ENCODE results near the gene CLDN5.

Gene CLDN5

GRCh38 chr22:19501897-19502447, 22.2 kb downstream of the CLDN5 start:
- DNase-seq = no peak

GRCh38 chr22:19499880-19500242, 24.3 kb downstream of the CLDN5 start:
- no peak for DNase-seq

DNA sequence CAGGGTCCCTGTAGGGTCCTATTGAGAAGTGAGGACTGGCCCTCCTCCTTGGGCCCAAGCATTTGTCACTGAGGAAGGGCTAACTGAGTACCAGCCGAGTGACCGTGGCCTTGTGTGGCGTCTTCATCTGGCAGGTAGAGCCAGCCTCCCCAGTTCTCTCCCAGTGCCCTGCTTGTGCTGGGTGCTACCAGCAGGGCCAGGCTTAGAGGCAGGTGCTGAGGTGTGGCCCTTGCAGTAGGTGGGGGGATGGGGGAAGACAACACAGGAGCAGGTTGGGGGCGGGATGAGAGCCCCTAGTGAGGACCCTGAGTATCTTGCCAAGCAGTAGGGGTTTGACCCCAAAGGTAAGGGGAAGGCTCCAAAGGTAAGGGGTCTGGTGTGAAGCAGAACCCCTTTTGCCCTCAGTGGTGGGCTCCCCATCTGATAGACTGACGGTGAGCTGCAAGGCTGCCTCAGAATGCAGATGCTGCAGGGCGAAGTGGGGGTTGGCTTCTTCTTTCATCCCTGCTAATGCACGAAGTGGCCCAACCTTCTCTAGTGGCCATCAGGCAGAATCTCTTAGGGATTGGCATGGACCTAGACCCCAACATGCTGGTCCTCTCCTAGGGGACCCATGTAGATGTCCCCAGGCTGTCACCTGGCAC, 24.9 kb downstream of the CLDN5 start:
- no peak for DNase-seq

DNA sequence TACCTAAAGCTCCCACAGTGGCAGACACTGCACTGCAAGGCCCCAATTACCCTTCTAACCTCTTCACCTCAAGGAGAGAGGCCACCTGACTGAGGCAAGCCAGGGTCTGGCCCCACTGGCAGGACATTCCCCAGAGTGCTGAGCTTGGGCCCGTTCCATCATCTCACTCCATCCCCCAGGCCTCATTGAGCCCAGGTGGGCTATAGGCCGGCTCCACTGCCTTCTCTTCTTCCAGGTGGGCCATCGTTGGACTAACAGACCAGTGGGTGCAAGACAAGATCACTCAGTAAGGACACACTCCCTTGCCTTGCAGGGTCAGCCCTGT, 25.4 kb downstream of the CLDN5 start:
- DNase-seq = no peak

- no peak for DNase-seq
Observed at GRCh38 chr22:19498154-19498865, 25.9 kb downstream of the CLDN5 start.

- DNase-seq = no peak
Observed at GRCh38 chr22:19497245-19497644, 27.0 kb downstream of the CLDN5 start.

DNA sequence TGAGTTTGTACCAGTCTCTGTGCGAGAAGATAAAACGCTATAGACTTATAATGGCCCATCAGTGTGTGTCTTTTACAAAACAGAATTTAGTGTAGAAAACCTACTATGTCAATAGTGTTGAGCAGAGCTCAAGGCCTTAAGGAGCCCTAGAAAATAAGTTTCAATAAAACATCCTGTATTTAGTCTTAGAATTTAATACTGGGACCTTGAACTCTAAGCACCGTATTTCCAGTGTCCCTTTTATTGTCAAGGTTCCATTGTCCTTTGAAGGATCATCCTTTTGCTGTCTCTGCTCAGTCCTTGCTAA, 27.9 kb downstream of the CLDN5 start:
- no peak for DNase-seq

DNA sequence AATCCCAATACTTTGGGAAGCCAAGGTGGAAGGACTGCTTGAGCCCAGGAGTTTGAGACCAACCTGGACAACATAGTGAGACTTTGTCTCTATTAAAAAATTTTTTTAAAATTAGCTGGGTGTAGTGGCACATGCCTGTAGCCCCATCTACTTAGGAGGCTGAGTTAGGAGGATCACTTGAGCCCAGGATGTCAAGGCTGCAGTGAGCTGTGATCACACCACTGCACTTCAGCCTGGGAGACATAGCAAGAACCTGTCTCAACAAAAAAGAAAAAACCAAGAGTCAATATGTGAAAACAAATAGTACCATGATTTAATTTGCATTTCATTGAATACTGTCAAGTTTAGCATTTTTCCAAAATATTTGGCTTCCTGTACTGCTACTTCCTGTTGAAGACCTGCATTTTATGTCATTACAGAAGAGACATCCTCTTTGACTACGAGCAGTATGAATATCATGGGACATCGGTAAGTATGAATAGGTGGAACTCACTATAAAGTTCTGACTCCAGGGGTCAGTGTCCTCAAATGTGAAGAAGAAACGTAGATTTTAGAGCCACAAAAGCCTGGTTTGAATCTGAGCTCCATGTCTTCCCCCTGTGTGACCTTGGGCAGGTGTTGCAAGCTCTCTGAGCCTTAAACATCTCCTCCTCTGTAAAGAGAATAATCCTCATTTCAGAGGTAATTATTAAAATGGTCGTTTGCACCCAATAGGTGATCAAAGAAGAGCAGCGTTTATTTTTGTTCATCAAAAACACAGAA, 28.5 kb downstream of the CLDN5 start:
- no peak for DNase-seq

DNA sequence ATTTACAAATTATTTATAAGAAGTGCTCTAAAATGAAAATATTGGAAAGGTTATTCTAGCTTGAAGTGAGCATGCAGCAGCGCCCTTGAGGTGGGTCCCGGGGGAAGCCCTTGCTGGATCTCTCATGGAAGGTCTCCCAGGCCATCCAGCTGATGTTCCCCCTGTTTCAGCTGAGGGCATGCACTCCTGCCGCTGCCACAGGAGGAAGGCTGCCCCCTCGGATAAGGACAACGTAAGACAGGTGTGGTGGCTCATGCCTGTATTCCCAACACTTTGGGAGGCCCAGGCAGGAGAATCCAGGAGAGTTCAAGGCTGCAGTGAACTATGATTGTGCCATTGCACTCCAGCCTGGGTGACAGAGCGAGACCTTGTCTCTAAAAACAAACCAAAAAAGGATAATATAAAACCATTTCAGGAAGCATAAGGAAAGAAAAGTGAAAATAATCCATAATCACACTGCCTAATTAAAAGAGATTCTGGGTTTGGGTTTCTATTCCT, 29.5 kb downstream of the CLDN5 start:
- DNase-seq = no peak

- DNase-seq = no peak
Observed at GRCh38 chr22:19494001-19494560, 30.1 kb downstream of the CLDN5 start.

GRCh38 chr22:19492504-19493174, 31.6 kb downstream of the CLDN5 start:
- DNase-seq = no peak

- no peak for DNase-seq
Observed at GRCh38 chr22:19490628-19491230, 33.5 kb downstream of the CLDN5 start.

- DNase-seq = no peak
Observed at GRCh38 chr22:19488884-19489843, 35.0 kb downstream of the CLDN5 start.

- no peak for DNase-seq
Observed at GRCh38 chr22:19488285-19488684, 35.9 kb downstream of the CLDN5 start.

DNA sequence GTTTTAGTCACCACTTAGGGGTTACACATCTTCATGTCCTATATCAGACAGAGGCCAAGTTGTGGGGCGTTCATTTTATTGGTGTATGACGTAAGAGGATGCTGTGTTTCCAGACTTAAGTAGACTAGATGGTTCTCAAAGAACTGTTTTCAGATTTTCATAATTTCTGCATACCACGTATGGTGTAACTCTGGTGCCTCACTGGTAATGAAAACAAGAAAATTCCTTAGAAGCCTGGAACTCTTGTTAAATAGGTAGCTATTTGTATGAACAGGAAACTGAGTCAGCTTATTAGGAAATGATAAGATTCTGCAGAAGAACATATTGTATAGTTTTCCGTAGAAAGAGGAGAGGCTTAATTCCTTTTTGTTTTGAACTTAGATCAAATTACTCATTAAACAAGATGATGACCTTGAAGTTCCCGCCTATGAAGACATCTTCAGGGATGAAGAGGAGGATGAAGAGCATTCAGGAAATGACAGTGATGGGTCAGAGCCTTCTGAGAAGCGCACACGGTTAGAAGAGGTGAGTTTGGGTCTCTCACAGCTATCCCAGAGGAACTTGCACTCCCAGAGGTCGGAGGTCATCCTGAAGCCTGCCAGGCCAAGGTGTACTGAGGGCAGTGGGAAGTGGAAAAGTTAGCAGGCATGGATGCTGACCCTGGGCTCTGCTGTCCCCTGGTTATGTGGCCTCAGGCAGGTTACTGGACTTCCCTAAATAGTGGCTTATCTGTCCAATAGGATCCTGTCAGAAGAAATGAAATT, 40.5 kb downstream of the CLDN5 start:
- no peak for DNase-seq

DNA sequence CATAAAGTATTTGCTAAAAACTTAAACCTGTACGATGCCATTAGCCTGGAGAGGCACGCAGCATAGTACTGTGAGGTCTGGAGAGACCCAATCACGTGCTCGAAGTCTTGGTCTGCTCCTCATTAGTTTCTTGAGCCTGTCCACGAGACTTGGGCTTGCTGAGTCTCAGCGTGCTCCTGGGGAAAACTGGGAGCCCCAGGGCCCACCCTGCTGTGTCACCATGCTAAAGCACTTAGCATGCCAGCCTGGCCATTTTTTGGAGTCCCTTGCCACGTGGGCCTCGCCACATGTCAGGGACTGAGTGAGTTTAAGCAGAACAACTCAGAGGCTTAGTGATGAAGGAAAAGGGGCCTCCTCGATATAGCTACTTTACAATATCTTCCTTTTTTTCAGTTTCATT, 41.9 kb downstream of the CLDN5 start:
- no peak for DNase-seq

GRCh38 chr22:19480789-19481188, 43.4 kb downstream of the CLDN5 start:
- DNase-seq = no peak

DNA sequence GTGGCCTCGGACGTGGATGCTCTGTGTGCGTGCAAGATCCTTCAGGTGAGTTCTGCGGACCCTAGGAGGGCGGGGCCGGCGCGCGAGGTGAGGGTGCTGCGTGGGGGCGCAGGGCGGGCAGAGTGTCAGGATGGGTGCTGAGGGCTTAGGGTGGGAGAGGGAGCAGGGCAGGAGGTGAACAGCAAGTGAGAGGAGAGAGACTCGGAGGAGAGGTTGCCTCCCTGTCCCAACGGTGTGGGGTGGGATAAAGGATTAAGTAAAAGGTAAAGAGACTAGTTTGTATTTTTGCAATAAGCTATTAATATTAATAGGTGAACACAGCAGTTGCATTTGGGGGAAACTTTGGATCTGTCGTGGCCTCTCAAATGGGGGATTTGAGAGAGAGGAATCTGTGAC, 44.0 kb downstream of the CLDN5 start:
- DNase-seq = peak in 1 of 2 experiments; percentile 19

DNA sequence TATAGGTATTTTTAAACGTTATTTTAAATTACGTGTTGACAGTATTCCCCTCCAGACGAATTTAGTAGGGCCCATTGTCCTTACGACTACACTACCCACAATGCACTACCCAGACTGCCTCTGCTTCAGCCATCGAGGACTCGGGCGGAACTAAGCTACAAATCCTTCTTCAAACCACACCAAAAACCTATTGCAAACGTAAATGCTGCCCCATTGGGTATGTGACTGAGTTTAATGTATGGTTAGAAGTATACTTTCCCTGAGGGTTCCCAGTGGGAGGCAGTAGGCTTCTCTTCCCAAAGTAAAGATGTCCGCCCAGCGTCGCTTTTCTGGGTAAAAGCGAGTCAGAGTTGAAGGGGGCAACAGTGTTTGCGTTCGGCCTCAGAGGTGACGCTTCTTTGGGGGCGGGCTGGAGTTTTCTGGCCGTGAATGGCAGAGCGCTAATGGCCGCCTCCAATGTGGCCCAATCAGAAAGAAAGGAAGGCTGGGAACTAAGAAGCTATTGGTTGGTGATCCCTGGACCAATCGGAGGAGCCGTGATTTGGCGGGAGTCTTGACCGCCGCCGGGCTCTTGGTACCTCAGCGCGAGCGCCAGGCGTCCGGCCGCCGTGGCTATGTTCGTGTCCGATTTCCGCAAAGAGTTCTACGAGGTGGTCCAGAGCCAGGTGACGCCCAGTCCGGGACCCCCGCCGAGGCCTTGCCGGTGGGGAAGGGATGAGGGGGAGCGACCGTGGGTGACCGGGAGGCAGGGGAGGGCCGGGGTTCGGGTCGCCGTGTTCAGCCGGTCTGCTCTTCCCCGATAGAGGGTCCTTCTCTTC, 44.6 kb downstream of the CLDN5 start, which contains the start of gene CDC45:
Gene CDC45, plus strand, starts transcription at position 566 of the 818 bp plus-strand sequence. Its CDS starts 49 bp downstream, at position 615.
- DNase-seq = peak; percentile 87 to 94

Measured in stimulated activated CD4-positive, alpha-beta T cell treated with anti-CD3 and anti-CD28 coated beads, Interleukin-4, amount 100 ng/mL, for 4 hours (primary cell).